ENCODE results near the gene VDAC1.
"Not testable (repeated sequence)": the region's sequence is repeated elsewhere in the genome, so short reads cannot be mapped to it uniquely, and the experiment has no call there.

VDAC1 gene

DNA sequence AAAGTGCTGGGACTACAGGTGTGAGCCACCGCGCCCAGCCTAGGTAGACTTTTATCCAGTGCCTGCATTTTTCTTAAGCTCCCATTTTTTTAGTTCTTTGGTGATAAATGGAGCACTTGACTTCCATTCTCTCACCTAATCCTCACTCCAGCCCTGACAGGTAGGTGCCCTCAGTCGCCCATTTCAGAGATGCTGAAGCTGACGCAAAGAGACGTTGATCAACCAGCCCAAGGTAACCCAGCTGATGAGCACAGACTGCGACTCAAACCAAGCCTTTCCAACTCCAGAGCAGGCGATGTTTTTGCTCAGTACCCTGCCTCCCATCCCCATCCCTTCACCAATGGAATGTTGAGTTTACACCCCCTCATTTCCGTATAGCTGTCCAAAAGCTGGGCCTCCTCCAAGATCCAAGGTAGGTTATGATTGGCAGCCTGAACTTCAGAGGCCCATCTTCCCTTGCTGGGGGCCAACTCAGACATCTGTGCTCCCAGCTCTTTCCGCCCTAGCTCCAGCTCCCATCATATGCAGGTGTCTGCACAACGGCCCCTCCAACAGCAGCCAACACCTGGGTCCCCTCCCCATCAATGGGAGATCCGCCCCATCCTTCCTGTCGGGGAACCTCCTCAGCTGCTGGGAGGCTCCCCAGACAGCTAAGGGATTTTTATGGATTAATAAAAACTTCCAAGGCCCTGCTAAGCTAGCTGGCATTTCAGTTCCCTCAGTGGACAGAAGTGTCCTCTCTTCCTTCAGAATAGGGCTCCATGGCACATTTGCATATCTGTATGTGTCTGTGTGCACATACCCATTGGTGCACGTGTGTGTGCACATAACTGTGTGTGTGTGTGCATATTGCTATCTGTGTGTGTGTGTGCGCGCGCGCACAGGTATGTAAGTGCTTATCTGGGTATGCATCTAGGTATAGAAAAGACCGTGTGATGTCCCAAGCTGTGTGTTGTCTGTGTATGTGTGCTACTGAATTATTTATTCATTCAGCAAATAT lies 39.3 kb upstream of the VDAC1 start:
- no peak overlapping the region for H3K9ac ChIP-seq
- no peak overlapping the region for H3K27ac ChIP-seq
- H3K9me3 ChIP-seq (replicated peaks in 1 of 11), result no peaks in the 10 kb centered on the region
- H3K27me3 ChIP-seq, result no peaks in the 10 kb centered on the region
- peaks cover 0 to 21% (median 5%) of the 10 kb centered on the region in 10 experiments; a peak in 11 of 20 replicates for H3K4me1 ChIP-seq
- no peaks in the 10 kb centered on the region for H3K36me3 ChIP-seq
- no peaks in the 10 kb centered on the region for H4K20me1 ChIP-seq
- no peak overlapping the region for H3K4me3 ChIP-seq
- peak overlapping the region in 6 of 11 experiments; percentile 11 to 54 (median 36); a peak in 8 of 22 replicates for H3K4me2 ChIP-seq
- TF ChIP-seq Cebpa-rat (IDR thresholded peaks at IDR 0.05), result no peak

DNA sequence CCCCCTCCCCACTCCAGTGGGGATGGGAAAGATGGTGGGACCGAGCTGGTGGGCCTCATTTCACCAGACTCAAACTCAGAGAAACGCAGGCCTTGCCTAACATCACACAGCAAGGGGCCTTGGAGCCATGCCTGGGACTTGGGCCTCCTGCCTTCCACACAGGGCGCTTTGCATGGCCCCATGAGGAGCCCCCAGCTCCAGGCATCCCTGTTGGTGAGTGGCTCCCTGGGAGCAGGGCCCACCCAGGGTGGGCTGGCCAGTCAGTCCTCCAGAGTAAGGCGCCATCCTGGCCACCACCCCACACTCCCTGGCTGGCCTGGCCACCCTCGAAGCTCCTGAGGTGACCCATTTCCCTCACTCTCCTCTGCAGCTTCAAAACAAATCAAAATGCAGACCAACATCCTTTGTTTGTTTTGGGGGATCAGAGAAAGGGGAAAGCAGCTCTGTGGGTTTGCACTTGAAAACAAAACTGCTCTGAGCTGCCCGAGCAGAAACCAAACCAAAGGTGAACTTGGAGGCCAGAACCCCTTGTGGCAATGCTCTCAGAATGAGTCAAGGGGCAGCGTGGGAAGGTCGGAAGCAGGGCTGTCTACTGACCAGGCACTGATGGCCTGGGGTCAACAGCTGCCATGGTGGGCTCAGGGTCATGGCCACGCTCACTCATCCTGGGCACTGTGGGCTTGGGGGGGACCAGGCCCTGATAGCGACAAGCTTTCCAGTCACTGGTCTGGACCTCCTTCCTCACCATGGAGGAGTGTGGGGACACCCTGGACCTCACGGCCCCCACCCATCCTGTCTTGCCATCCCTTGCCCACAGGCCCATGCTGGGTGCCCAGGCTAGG lies 37.0 kb upstream of the VDAC1 start:
- Histone ChIP-seq H3K36me3 (no peaks in the 10 kb centered on the region), H3K9ac (no peak overlapping the region)

DNA sequence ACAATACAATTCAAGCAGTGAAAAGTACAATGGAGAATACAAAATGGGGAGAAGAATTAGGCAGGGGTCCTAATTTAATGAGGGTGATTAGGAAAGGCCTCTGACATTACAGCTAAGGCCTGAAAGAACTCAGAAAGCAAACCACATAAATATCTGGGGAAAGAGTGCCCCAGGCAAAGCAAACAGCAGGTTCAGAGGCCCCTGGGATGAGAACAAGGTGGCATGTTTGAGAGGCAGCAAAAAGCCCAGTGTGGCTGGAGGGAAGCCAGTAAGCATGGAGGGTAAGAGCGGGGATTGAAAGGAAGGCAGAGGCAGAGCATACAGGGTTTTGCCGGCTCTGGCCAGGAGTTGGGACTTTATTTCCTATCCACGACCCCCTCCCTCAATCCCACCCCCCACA lies 33.4 kb upstream of the VDAC1 start:
- Histone ChIP-seq H3K4me1 (peaks cover 0 to 6% (median 2%) of the 10 kb centered on the region in 10 experiments; a peak in 8 of 20 replicates), H3K4me2 (no peak overlapping the region), H3K27me3 (no peaks in the 10 kb centered on the region), H3K27ac (no peak overlapping the region), H4K20me1 (no peaks in the 10 kb centered on the region), H3K9me3 (replicated peaks in 1 of 11) (no peaks in the 10 kb centered on the region), H3K4me3 (no peak overlapping the region), H3K9ac (no peak overlapping the region), H3K36me3 (no peaks in the 10 kb centered on the region)
- TF ChIP-seq Cebpa-rat (IDR thresholded peaks at IDR 0.05), result no peak

More for the DNA sequence above, 37.0 kb upstream of the VDAC1 start:
- no peak overlapping the region for H3K4me2 ChIP-seq
- no peak for TF ChIP-seq Cebpa-rat (IDR thresholded peaks at IDR 0.05)
- H3K27me3 ChIP-seq, result no peaks in the 10 kb centered on the region
- H3K4me1 ChIP-seq, result peaks cover 0 to 10% (median 5%) of the 10 kb centered on the region in 10 experiments; a peak in 11 of 20 replicates
- H3K27ac ChIP-seq, result no peak overlapping the region
- no peaks in the 10 kb centered on the region for H4K20me1 ChIP-seq
- H3K4me3 ChIP-seq, result no peak overlapping the region
- H3K9me3 ChIP-seq (replicated peaks in 1 of 11), result no peaks in the 10 kb centered on the region

DNA sequence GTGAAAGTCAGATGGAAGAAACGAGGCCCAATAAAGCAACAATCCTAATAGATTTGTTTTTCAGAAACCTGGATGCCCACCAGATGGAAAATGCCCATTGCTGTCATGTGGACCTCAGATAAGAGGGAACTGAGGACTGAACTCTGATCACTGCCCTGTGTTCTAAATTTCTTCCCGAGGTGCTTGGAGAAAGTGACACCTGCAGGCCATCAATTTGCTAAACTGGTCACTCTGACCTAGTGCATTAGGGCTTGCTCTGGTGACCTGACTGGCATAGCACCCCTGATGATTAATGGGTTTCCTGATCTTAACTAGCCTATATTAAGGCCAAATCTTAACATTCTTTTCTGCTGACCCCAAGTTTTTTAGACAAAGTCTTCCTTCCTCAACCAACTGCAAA lies 32.4 kb upstream of the VDAC1 start:
- H3K4me1 ChIP-seq, result peaks cover 8 to 16% (median 11%) of the 10 kb centered on the region in 10 experiments; a peak in 19 of 20 replicates
- no peak overlapping the region for H3K27ac ChIP-seq
- no peaks in the 10 kb centered on the region for H3K9me3 ChIP-seq (replicated peaks in 1 of 11)
- no peaks in the 10 kb centered on the region for H3K36me3 ChIP-seq
- H3K9ac ChIP-seq, result no peak overlapping the region
- no peak overlapping the region for H3K4me3 ChIP-seq
- no peaks in the 10 kb centered on the region for H4K20me1 ChIP-seq
- H3K27me3 ChIP-seq, result no peaks in the 10 kb centered on the region
- no peak overlapping the region for H3K4me2 ChIP-seq
- no peak for TF ChIP-seq Cebpa-rat (IDR thresholded peaks at IDR 0.05)

DNA sequence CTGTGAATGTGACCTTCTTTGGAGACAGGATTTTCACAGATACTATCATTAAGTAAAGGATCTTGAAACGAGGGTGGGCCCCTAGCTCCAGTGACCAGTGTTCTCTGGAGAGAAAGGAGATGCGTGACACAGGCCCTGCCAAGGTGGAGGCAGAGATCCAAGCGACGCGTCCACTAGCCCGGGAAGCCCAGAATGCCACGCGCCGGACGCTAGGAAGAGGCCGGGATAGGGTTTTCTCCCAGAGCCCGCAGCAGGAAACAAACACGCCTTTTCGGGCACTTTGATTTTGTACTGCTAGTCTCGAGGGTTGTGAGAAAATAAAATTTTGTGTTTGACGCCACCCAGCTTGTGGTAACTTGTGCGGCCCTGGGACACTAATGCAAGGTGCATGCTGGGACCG lies 29.6 kb upstream of the VDAC1 start:
- Histone ChIP-seq H3K4me1 (peaks cover 9 to 31% (median 19%) of the 10 kb centered on the region in 10 experiments; a peak in 19 of 20 replicates), H4K20me1 (no peaks in the 10 kb centered on the region), H3K4me2 (no peak overlapping the region), H3K9me3 (replicated peaks in 1 of 11) (no peaks in the 10 kb centered on the region), H3K4me3 (no peak overlapping the region), H3K36me3 (no peaks in the 10 kb centered on the region), H3K27ac (no peak overlapping the region), H3K27me3 (no peaks in the 10 kb centered on the region), H3K9ac (no peak overlapping the region)
- TF ChIP-seq Cebpa-rat (IDR thresholded peaks at IDR 0.05), result no peak

DNA sequence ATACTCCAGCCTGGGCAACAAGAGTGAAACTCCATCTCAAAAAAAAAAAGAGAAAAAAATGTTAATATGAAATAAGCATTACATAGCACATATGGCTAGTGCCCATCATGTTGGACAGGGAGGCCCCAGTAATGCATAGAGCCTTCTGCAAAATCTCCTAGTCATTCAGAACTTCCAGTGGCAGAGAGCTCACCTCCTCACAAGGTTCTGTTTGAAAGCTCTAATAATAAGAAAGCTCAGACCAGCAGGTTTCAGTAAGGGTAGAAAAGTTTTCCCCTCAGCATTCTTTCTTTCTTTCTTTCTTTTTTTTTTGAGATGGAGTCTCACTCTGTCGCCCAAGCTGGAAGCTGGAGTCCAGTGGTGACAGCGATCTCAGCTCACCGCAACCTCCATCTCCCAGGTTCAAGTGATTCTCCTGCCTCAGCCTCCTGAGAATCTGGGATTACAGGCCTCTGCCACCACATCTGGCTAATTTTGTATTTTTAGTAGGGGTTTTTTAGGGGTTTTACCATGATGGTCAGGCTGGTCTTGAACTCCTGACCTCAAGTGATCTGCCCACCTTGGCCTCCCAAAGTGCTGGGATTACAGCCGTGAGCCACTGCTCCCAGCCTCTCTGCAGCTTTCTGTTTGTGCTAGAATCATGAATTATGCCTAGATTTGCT lies 25.7 kb upstream of the VDAC1 start:
- not testable (repeated sequence) for H3K9ac ChIP-seq; H3K36me3 ChIP-seq; H4K20me1 ChIP-seq; H3K9me3 ChIP-seq (replicated peaks in 1 of 11); H3K4me3 ChIP-seq; H3K27ac ChIP-seq; H3K27me3 ChIP-seq
- H3K4me1 ChIP-seq, result peaks cover 9 to 36% (median 22%) of the 10 kb centered on the region in 10 experiments; a peak in 19 of 20 replicates
- peak overlapping the region in 5 of 11 experiments; percentile 2 to 36 (median 19); a peak in 6 of 22 replicates for H3K4me2 ChIP-seq

DNA sequence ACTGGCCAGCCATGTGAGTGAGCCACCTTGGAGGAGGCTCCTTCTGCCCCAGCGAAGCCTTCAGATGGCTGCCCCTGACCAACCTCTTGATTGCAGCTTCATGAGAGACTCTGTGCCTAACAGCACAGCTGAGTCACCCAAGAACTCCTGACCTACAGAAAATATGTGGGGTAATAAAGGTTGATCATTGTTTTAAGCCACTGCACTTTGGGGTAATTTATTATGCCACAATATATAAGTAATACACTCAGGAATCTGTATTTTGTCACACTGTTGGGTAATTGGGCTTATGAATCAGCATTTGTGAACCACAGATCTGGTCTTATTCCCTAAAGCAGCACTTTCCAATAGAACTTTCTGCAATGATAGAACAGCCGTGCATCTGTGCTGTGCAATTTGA lies 24.4 kb upstream of the VDAC1 start:
- H3K9me3 ChIP-seq (replicated peaks in 1 of 11), result no peaks in the 10 kb centered on the region
- peaks cover 9 to 36% (median 22%) of the 10 kb centered on the region in 10 experiments; a peak in 19 of 20 replicates for H3K4me1 ChIP-seq
- no peaks in the 10 kb centered on the region for H4K20me1 ChIP-seq
- H3K27ac ChIP-seq, result no peak overlapping the region
- no peak overlapping the region for H3K4me3 ChIP-seq
- 0 out of 22 replicates have a peak overlapping the region, but pooled peaks of 1 of the 11 experiments have one; percentile 9 for H3K4me2 ChIP-seq
- H3K36me3 ChIP-seq, result no peaks in the 10 kb centered on the region
- no peaks in the 10 kb centered on the region for H3K27me3 ChIP-seq
- TF ChIP-seq Cebpa-rat (IDR thresholded peaks at IDR 0.05), result no peak
- no peak overlapping the region for H3K9ac ChIP-seq

DNA sequence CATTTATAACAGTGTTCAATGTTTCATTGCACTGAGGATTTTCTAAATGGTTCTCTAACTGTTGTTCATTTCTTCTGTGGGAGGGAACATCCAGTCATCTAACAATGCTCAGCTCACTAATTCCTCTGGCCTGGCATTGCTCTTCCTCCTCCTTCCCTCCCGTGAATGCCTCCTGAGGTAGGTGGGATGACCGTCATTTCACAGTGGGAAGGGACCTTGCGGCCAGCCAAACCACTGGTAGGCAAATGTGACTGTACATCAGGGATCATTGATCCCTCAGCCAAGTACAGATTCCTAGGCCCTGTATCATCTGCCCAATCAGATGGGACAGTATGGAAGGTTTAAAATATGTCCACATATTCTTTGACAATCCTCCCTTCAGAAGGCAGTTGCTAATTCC lies 23.7 kb upstream of the VDAC1 start:
- Histone ChIP-seq H3K9me3 (replicated peaks in 1 of 11) (no peaks in the 10 kb centered on the region), H3K36me3 (no peaks in the 10 kb centered on the region), H3K27me3 (no peaks in the 10 kb centered on the region), H3K4me3 (no peak overlapping the region), H3K4me1 (peaks cover 9 to 36% (median 22%) of the 10 kb centered on the region in 10 experiments; a peak in 19 of 20 replicates), H3K9ac (no peak overlapping the region), H3K4me2 (no peak overlapping the region), H4K20me1 (no peaks in the 10 kb centered on the region), H3K27ac (no peak overlapping the region)
- TF ChIP-seq Cebpa-rat (IDR thresholded peaks at IDR 0.05), result no peak

DNA sequence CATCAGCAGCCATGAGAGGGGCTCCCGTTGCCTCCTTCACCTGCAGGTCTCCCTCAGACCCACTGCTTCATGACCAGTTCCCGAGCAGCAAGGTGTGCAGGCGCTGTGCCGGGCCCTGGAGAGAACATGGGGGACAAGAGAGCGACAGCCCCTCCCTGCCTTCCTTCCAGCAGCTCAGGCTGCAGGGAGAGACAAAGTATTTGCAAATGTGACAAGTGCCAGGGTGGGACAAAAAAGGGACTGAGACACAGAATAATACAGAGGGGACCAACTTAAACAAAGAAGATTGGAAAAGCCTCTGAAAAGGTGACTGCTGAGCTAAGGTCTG lies 22.5 kb upstream of the VDAC1 start:
- Histone ChIP-seq H3K9me3 (replicated peaks in 1 of 11) (no peaks in the 10 kb centered on the region), H3K27ac (no peak overlapping the region)

More for the DNA sequence above, 22.5 kb upstream of the VDAC1 start:
- Histone ChIP-seq H3K4me3 (no peak overlapping the region), H3K27me3 (no peaks in the 10 kb centered on the region), H3K4me1 (peaks cover 2 to 25% (median 13%) of the 10 kb centered on the region in 10 experiments; a peak in 18 of 20 replicates), H3K36me3 (no peaks in the 10 kb centered on the region), H3K9ac (no peak overlapping the region), H3K4me2 (no peak overlapping the region), H4K20me1 (no peaks in the 10 kb centered on the region)
- no peak for TF ChIP-seq Cebpa-rat (IDR thresholded peaks at IDR 0.05)
